ENCODE data around the gene ZNF91.
A peak's percentile ranks its signal among the peaks of the same experiment; 100 is the strongest.
"Not testable (repeated sequence)": the region's sequence is repeated elsewhere in the genome, so short reads cannot be mapped to it uniquely, and the experiment has no call there.

Gene ZNF91

DNA sequence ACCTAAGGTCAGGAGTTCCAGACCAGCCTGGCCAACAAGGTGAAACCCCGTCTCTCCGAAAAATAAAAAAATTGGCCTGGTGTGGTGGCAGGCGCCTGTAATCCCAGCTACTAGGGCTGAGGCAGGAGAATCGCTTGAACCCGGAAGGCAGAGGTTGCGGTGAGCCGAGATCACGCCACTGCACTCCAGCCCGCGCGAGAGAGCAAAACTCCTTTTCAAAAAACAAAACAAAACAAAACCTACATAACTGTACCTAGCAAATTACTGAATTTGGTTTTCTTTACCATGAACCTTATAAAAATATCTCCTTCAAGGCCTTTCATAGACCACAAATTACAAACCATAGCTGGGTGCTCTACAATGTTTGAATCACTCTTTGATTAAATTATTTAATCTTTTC lies 760 bp downstream of the ZNF91 start:
- no peak for DNase-seq

DNA sequence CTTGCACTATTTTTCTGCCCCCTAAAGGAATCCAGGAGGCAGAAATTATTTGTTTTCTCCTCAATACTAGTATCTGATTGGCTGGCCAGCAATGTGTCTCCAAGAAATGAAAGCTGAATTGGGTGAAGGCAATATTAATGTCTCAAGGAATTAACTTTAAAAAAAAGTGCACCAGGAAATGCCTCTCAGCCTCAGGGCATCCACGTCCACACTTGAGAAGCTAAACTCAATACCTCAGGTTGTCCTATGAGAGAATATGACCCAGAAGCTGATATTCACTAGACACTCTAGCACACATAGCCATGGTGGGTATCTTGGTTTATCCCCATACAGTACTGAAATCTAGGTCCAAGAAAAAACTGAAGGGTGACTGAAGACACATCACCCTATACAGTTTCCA lies 2.1 kb downstream of the ZNF91 start:
- DNase-seq, result no peak

DNA sequence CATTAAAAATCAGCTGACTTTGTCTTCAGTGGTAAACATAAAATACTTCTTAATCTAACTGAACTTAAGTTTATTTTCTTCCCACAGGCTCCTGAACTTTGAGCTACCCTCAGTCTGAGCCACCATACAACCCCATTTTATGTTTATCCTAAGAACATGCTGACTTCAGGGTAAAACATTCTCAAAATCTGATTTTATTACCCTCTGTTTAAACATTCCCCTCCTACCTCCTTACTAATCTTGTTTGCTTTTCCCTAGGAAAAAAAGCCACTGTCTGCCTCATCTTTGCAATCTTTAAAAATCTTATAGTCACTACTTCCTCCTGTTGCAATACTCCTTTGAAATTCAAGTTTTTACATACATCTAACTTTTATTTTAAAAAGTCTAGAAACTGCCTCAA lies 4.0 kb downstream of the ZNF91 start:
- DNase-seq, result no peak

DNA sequence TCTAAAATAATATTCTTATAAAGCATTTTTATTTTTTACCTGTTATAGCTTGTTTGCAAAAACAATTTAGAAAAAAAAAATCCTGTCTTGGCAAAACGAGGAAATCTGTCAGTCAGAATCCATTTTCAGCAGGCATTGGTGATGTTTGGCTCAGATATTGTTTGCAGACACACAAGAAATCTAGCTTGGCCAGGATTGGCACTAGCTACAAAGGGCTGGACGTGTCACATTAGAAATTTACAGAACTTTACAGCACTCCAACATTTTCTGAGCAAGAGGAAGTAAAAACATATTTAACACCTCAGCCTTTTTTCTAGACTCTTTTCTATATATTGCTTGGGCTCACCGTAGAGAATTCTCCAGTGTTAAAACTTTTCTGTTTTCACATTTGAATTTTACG lies 9.9 kb downstream of the ZNF91 start:
- DNase-seq, result no peak

DNA sequence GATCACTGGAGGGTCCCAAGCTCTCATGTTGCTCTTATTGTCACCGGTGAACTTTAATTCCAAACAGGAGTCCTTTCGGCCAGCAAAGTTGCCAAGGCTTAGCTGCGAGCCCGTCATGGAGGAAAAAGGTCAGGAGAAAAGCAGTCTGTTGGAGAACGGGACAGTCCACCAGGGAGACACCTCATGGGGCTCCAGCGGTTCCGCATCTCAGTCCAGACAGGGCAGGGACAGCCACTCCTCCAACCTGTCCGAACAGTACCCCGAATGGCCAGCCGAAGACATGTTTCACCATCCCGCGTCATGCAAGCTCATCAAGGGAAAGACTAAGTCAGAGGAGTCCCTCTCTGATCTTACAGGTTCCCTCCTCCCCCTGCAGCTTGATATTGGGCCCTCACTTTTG lies 10.4 kb downstream of the ZNF91 start:
- no peak for DNase-seq

DNA sequence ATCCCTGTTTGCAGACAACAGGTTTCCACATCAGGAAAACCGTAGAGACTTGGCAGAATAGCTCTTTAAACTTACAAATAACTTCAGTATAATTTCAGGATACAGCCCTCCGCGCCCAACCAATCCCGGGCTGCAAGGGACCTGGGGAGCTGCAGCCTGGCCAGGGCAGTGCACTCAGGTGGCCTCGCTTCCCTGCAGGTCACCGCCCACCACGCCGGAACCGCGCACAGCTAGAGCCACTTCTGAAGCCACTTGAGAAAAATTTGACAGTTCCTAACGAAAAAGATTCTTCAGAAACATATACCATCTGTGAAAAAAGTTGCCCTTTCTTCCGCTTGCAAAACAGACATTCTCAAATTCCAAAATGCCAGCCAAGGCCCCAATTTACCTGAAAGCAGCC lies 11.1 kb downstream of the ZNF91 start:
- no peak for DNase-seq

DNA sequence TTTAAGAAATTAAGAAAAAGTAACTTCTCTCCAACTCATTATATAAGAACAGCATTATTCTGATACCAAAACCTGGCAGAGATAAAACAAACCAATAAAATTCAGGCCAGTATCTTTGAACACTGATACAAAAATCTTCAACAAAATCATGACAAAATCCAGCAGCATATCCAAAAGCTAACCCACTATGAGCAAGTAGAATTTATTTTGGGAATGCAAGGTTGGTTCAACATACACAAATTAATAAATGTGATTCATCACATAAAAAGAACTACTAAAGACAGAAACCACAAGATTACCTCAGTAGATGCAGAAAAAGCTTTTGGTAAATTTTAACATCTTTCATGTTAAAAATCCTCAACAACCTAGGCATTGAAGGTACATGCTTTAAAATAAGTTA lies 12.3 kb downstream of the ZNF91 start:
- DNase-seq, result no peak

DNA sequence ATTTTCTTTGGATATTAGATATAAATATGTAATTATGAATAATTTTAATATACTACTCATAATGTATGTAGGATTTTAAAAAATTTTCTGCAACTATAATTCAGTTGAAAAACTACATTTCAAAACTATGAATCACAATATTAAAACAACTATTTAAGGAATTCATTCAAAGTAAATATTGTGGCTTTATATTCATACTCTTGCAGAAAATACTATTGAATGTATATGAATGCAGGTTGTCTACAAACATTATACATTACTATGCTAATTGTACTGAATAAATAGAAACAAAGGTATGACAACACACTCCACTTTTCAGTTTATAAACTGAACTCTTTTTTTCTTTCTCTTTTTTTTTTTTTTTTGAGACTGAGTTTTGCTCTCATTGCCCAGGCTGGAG lies 14.2 kb downstream of the ZNF91 start:
- no peak for DNase-seq

DNA sequence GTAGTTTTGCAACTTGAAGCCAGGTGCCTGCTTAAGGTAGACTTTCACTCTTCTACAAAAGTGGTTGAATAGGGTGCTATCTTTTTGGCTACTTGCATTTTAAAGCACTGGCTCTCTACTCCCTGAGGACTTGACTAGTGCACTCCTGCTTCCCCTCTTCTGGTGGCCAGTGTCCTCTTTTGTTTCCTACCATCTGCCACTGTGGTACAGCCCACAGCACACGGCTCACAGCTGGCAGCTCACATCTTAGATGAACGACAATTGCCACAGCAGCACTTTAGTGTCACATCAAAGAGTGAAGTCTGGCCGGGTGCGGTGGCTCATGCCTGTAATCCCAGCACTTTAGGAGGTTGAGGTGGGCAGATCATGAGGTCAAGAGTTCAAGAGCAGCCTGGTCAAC lies 15.6 kb downstream of the ZNF91 start:
- DNase-seq, result peak; percentile 15

DNA sequence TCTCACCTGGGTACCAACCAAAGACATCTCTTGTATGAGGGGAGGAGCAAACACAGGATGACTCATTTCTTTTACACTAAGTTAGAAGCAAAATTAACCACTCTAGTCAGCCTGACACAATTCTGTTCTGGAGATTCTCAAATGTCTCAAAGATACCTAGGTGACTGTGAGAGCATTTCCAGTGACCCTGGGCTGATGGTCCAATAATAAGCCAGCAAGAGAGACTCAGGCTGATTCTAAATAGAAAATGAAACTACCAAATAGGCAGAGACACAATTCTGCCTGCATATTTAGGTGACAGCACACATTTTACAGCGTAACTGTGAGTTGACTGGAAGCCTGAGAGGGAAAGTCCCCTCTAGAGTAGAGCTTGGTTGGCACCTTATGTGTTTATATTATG lies 16.3 kb downstream of the ZNF91 start:
- DNase-seq, result no peak

DNA sequence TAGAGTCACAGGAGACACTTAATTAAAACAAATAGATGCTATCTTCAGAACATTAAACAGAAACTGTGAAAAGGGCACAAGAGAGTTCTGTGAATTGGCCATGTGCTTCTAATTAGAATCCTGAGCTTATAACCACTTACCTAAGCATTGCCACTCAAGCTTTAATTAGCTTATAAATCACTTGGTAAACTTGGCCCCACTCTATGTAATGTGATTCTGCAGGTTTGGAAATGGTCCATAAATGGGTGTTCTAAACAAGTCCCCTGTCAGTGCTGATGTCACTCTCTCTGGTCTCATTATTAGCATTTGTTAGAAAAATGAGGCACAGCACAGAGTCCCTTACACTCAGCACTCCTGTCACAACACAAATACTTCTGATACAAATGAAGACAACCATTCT lies 18.0 kb downstream of the ZNF91 start:
- no peak for DNase-seq

DNA sequence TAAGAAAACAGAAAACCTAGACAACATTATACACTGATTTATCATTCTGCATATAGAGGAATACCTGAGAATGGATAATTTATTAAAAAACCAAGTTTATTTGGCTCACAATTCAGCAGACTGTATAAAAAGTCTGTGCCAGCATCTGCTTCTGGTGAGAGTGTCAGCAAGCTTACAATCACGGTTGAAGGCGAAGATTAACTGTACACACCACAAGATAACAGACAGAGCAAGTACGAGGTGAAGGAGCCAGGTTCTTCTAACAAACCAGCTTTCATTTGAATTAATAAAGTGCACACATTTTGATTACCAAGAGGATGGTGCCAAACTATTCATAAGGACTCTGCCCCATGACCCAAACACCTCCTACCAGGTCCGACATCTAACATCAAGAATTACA lies 28.8 kb downstream of the ZNF91 start:
- DNase-seq, result no peak

DNA sequence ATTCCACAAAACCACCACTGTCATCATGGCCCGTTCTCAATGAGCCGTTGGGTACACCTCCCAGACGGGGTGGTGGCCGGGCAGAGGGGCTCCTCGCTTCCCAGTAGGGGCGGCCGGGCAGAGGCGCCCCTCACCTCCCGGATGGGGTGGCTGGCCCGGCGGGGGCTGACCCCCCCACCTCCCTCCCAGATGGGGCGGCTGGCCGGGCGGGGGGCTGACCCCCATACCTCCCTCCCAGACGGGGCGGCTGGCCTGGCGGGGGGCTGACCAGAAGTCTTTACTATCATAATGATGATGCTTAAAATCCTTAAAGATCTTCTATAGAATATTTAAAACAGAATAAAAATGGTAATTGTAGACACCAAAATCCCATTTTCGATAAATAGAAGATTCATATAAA lies 29.2 kb downstream of the ZNF91 start:
- DNase-seq, result not testable (repeated sequence)

DNA sequence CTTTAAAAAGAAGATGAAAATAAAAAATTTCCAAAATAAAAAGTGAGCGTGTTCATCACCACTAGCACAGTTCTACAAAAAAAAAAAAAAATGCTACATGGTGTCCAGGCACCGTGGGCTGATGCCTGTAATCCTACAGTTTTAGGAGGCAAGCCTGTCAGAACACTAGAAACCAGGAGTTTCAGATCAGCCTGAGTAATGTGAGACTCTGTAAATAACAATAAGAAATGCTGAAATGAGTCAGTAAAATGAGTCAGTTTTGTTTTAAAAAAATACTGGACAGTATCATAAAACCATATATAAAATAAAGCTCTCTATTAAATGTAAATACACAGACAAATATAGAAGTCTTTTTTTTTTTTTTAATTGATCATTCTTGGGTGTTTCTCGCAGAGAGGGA lies 30.0 kb downstream of the ZNF91 start:
- no peak for DNase-seq

DNA sequence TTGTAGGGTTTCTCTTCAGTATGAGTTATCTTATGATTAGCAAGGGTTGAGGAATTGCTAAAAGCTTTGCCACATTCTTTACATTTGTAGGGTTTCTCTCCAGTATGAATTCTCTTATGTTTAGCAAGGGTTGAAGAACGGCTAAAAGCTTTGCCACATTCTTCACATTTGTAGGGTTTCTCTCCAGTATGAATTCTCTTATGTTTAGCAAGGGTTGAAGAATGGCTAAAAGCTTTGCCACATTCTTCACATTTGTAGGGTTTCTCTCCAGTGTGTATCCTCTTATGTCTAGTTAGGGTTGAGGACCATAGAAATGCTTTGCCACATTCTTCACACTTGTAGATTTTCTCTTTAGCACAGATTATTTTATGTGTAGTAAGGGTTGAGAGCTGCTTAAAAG lies 33.4 kb downstream of the ZNF91 start:
- DNase-seq, result not testable (repeated sequence)

DNA sequence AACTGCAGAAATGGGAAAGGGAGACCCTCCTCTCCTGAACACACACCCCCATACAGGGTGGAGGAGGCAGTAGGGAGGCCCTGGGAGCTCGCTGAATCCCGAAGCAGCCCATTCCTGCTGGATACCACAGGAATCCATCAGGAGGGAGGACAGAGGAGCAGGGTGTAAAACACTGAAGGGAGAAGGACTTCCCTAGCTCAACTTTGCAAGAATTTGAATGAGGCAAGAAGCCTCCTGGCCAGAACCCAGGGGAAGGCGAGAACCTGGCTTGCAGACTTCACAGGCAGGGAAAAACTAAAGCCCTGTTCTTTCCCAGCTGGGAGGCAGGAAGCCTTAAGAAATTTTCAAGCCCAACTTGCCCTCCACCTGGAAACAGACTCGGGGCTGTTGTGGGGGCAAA lies 43.5 kb downstream of the ZNF91 start:
- no peak for DNase-seq

DNA sequence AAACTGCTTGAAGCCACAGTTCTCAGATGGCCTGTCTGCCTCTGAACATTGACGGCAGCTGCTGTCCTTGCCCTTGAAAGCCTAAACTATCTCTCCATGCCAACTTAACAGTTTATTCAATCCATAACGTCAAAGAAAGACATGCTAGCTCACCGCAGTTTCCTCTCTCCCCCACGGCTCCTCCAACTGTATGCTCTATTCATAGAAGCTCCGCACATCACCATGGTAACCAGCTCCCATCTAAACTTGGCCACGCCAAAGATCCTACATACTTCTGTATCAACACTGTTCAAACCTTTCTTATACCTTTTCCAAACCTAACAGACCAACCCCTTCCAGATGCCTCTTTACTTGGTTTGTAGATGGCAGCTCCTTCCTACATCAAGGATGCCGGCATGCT lies 48.6 kb downstream of the ZNF91 start:
- DNase-seq, result no peak

DNA sequence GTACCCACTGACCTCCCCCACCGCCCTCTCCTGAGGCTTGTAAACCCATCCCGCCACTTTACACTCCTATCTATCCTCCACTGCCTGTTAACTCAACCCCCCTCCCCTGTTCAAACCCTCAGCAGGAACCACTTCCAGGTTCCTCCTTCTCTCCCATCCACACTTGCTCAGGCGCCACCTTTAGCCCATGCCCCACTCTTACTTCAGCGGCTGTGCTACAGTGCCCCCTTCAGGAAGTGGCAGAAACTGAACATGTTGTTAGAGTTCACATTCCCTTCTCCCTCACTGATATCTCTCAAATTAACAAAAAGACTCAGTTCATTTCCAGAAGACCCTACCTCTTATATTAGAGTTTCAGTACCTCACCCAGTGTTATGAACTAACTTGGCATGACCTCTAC lies 49.4 kb downstream of the ZNF91 start:
- DNase-seq, result no peak

DNA sequence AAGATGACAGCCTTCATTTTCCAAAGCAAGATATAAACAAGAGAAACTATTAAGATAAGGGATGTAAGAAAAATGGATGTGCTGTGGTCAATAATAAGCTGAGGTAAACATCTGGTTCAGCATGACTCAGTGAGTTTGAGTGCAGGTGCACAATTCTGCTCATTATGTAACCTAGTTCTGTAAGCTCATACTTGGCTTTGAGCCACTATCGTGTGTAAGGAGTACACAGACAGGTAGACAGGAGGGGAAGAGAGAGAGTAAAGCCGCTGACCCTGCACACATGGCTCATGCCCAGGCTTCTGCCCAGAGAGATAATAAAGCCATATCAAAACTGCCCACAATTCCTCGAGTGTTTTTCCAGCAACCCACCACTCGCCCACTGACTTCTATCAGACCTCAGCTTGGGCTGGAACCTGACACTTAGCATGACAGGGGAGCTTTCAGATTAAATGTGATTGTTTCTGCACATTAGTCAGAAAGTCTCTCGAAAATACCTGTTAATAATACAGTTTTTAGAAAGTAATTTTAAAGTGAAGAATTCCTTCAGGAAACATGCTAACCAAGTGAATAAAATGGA lies 51.7 kb downstream of the ZNF91 start:
- DNase-seq, result no peak

DNA sequence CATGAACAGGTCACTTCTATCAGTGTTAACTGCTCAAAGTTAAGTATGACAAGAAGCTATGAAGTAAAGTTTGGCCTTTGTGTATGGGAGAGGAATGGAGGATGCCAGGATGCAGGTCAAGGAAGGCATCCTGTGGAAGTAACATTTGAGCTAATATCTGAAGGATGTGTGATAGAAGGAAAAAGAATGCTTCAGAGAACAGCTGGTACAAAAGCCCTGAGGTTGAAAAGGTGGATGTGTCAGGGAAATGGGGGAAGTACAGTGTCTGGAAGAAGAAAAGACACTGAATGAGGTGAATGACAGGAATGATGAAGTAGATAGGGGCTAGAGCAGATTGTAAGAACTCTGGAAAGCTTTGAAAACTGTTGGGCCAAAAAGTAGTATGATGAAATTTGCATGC lies 67.1 kb downstream of the ZNF91 start:
- no peak for DNase-seq

DNA sequence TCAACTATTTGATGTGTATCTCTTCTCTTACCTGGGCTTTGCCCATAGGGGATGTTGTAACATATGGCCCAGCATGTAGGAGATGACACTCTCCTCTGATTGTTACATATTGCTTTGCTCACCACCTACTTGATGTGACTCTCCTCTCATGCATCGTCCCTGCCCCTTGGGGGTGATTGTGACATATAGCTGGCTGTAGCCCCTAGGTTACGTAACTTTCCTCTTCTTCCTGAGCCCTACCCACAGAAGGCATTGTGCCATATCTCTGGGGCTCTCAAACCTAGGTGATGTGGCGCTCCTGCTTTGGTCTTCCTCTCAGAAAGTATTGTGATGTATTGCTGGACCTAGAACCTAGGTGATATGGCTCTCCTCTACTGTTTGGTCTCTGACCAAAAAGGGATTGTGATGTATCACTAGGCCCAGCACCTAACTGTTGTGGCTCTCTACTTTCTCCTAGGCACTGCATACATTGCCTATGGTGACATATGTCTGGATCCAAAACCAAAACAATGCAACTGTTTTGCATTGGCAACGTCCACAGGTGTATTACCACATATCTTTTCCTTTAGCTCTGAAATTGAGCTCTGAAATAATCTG lies 73.2 kb downstream of the ZNF91 start:
- no peak for DNase-seq

DNA sequence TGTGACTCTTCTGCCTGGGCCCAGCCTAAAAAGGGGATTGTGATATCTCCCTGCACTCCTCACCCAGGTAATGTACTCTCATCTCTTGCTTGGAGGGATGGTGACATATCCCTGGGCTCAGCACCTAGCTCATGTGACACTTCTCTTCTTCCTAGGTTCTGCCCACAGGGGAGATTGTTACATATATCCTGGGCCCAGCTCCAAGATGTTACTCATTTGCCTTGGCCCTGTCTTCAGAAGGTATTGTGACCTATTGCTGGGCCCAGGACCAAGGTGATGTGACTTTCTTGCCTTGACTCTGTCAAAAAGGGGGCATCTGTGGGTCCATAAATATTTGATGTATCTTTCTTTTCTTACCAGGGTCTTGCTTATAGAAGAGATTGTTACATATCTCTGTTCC lies 73.9 kb downstream of the ZNF91 start:
- DNase-seq, result not testable (repeated sequence)

DNA sequence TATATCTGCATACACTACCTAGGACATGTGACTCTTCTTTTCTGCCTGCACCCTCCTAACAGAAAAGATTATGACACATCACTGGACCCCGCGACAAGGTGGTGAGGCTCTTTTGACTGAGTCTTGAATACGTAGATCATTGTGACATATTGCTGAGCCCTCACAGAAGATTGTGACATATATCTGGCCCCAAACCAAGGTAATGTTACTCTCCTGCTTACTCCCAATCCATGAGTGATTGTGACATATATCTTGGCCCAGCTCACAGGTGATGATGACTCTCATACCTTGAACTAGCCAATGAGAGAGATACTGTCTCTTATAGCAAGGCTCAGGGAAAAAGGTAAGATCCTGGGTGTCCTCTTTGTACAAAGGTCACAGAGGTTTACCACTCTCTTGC lies 75.7 kb downstream of the ZNF91 start:
- DNase-seq, result not testable (repeated sequence)

DNA sequence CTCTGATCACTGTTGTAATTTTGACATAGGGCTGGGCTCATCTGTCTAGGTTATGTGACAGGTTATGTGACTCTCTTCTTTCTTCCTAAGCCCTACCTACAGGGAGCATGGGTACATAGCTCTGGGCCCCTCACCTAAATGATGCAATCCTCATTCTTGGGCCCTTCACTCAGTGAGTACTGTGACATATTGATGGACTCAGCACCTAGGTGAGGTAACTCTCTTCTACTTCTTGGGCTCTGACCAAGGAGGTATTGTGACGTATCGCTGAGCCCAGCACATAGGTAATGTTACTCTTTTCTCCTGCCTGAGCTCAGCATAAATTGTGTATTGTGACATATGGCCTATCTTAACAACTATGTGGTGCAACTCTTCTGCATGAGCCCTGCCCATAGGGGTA lies 76.3 kb downstream of the ZNF91 start:
- DNase-seq, result not testable (repeated sequence)

DNA sequence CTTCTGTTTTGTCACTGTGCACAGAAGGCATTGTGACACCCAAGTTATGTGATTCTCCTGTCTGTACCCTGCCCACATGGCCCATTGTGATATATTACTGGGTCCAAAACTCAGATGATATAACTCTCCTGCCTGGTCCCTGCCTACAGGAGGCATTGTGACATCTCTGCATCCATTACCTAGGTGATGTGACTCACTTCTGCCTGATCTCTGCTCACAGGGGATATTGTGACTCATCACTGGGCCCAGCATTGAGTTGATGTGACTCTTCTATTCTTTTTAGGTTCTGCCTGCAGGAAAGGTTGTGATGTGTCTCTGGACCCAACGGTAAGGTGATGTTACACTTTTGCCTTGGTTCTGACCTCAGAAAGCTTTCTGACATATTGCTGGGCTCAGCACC lies 77.1 kb downstream of the ZNF91 start:
- no peak for DNase-seq

DNA sequence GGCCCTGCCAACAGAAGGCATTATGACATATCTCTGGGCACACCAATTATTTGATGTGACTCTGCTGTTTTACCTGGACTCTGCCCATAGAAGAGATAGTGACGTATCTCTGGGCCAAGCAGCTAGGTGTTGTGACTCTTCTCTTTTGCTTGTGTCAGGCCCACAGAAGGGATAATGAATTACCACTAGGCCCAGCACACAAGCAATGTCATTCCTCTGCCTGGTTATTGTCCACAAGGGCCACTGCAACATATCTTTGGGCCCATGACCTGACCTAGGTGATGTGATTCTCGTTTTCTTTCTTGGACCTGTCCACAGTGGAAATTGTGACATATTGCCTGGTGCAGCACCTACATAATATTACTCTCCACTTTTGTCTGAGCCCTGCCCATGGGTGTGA lies 80.0 kb downstream of the ZNF91 start:
- no peak for DNase-seq

All from NCI-H1092 treated with DMSO at 0.1 percent for 48 hours (cell line).